Astrocyte of the spinal cord (primary cell): ENCODE data around the gene PELI2.

Source experiments
- DNase-seq: peaks from one replicate; pipeline ENCODE4 v3.0.0; 2011; ENCODE audit warnings: low read depth, low spot score
- H3K4me3 ChIP-seq: 2 replicates; pipeline ENCODE4 v1.5.1; 2011; ENCODE audit warnings: low read depth, mild to moderate bottlenecking, low read length, moderate library complexity
- CTCF ChIP-seq: IDR thresholded peaks from 2 replicates; pipeline ENCODE4 v1.5.1; 2012; ENCODE audit warnings: low read depth, mild to moderate bottlenecking, low read length, inconsistent platforms
- in situ Hi-C: cut with HindIII; loops from 2 replicates; pipeline ENCODE4 v1.10.0; 2017; ENCODE audit warnings: low sequenced_read_pairs

The PELI2 gene

GRCh38 chr14:56172074-56172473 is 53.9 kb downstream of the PELI2 start:
- TF ChIP-seq CTCF: no peak
- DNase-seq: no peak
- no peak overlapping the region for H3K4me3 ChIP-seq
- in situ Hi-C loops: no loop called here

- in situ Hi-C loops: no loop called here
- H3K4me3 ChIP-seq: no peak overlapping the region
- DNase-seq: peak; percentile 82
- TF ChIP-seq CTCF: no peak
Measured at GRCh38 chr14:56172571-56172971, 54.4 kb downstream of the PELI2 start.

GRCh38 chr14:56173365-56173922 is 55.2 kb downstream of the PELI2 start:
- no peak for TF ChIP-seq CTCF
- no peak overlapping the region for H3K4me3 ChIP-seq
- no peak for DNase-seq
- in situ Hi-C loops: no loop called here

GRCh38 chr14:56175773-56176172 is 57.6 kb downstream of the PELI2 start:
- DNase-seq: no peak
- H3K4me3 ChIP-seq: no peak overlapping the region
- TF ChIP-seq CTCF: no peak
- in situ Hi-C loops: no loop called here

- DNase-seq: no peak
- no peak for TF ChIP-seq CTCF
- in situ Hi-C loops: no loop called here
- no peak overlapping the region for H3K4me3 ChIP-seq
Measured at GRCh38 chr14:56176530-56176929, 58.3 kb downstream of the PELI2 start.

GRCh38 chr14:56177036-56177435 is 58.8 kb downstream of the PELI2 start:
- H3K4me3 ChIP-seq: no peak overlapping the region
- DNase-seq: no peak
- TF ChIP-seq CTCF: no peak
- in situ Hi-C loops: no loop called here
